Left lobe of liver (tissue), 2 donors: ENCODE data around the gene FAM209B. TPM values are rescaled to one million over a fixed set of nuclear protein-coding genes. Genes with fewer than 3 reads are reported as not detected.
"Not testable (repeated sequence)": the region's sequence is repeated elsewhere in the genome, so short reads cannot be mapped to it uniquely, and the experiment has no call there.

Experiments
- ATAC-seq: fragments of 200-7000 bp; cut with Tn5 transposase; one replicate; pipeline ENCODE4 v1.9.1; 2020; ENCODE audit warnings: mild to moderate bottlenecking, moderate library complexity
- DNase-seq: peaks from one replicate; pipeline ENCODE4 v3.0.0-alpha.2; 2020; ENCODE audit warnings: low spot score
- total RNA-seq: library from RNA; stranded (reverse); gene quantifications from one replicate; pipeline ENCODE4 v1.2.1, GENCODE V29; 2021
- donor health status: DM: no; HTN: no; CAD: no; lungs with moderate emphysema.
- donor health status: DM: no; HTN: yes; CAD: no.

The FAM209B gene
- total RNA-seq, 1 donor from 2014 or later, result not detected

DNA sequence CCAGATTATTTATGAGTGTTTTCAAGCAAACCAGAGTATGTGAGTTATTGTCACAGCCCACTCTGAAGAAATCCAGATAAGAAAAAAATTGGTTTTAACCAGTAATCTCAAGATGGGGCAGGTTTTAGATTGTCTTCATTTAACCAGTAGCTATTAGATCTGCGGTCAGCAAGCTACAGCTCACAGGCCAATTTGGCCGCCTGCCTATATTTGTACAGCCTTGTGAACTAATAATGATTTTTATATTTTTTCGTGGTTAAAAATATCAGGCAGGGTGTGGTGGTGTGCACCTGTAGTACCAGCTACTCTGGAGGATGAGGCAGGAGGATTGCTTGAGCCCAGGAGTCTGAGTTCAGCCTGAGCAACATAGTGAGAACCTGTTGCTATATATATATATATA lies 5.0 kb downstream of the FAM209B start:
- DNase-seq (no peak), ATAC-seq (no peak)

- DNase-seq, result no peak
- no peak for ATAC-seq
These were observed 7.4 kb downstream of the FAM209B start for GRCh38 chr20:56540415-56540814.

DNA sequence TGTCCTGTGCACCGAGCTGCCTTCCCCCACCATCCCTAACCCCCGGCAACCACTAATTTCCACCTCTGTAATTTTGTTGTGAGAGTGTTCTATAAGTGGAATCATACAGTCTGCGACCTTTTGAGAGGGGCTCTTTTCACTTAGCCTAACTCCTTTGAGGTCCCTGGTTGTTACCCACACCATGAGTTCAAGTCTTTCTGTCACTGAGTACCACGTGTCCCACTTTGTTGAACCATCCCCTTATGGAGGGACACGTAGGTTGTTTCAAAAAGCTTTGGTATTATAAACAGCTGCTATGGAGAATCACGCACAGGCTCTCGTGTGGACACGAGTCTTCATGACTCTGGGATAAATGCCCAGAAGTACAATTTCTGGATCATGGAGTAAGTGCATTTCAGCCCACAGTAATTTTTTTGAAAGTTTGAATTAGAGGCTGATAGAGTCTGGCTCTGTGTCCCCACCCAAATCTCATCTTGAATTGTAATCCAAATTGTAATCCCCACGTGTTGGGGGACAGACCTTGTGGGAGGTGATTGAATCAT lies 9.5 kb downstream of the FAM209B start:
- ATAC-seq (no peak), DNase-seq (no peak)

DNA sequence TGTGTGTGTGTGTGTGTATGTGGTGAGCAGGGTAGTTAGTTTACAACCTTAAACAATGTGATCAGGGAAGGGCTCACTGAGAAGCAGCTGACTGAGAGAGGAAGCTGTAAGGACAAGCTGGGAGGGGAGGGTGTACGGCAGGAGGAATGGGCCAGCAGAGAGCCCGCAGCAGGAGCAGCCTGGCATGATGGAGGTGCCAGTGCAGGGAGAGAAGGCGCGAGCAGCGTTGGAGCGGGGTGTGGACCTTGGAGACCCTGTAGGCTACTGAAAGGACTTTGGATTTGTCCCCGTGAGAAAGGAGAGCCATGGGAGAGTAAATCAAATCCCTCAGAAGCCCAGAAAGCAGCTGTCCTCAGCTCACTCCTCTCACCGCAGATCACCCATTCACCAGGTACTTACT lies 18.5 kb downstream of the FAM209B start:
- no peak for ATAC-seq

GRCh38 chr20:56552911-56553629 lies 20.0 kb downstream of the FAM209B start:
- ATAC-seq, result no peak
- DNase-seq, result no peak

More for the DNA sequence above, 18.5 kb downstream of the FAM209B start:
- DNase-seq, result no peak

DNA sequence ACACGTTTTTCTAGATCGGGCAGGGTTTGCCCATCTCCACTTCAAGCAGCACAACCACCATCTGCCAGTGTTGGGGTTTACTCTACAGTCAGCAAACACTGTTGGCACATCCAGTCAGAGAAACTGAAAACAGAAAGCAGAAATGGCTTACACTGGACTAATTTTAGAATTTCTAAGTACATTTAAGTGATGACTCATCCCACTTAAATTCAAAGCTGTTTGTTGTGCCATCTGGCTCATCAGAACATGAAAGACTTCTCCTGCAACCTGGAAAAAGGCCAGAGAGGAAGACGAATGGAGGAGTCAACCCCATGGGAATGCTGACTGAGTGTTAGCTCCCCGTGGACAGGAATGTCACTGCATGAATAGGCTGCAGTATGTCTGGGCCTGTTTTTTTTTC lies 21.8 kb downstream of the FAM209B start:
- DNase-seq, result no peak
- peak; percentile 30 for ATAC-seq

DNA sequence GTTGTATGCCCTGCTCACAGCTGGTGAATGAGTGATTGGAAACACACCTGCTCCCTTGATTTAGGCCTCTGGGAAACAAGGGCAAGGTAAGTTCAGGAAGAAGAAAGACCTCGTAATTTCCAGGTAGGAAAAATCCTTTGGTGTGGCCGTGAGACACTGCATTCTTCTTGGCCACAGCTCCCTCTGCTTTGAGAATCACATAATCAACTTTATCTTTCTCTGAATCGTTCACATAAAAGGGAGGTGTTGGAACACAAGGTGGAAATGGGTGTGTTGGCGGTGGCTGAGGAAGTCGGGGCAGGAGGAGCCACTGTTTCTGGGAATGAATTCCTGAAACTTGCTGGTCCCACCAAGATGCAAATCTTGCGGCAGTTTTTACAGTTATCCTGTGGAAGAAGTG lies 25.9 kb downstream of the FAM209B start:
- DNase-seq, result no peak
- no peak for ATAC-seq

- ATAC-seq, DNase-seq: not testable (repeated sequence)
These were observed 31.5 kb downstream of the FAM209B start for GRCh38 chr20:56564526-56564925.

DNA sequence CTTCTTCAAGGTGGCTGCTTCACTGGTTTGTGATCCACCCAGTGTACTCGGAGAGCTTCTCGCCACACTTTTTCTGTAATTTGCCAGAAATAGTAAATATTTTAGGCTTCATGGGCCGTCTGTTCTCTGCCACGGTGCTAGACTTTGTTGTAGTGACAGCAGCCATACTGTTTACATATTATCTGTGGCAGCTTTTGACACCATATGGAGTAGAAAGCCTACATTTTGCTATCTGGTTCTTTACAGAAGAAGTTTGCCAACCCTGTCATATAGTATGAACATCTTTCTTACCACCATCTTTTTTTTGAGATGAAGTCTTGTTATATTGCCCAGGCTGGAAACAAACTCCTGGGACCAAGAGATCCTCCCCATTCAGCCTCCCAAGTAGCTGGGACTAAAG lies 32.5 kb downstream of the FAM209B start:
- ATAC-seq, result no peak
- no peak for DNase-seq

GRCh38 chr20:56566621-56567020 lies 33.6 kb downstream of the FAM209B start:
- no peak for ATAC-seq
- no peak for DNase-seq

- ATAC-seq (no peak), DNase-seq (no peak)
These were observed 37.8 kb downstream of the FAM209B start for GRCh38 chr20:56570832-56571231.

GRCh38 chr20:56572172-56572571 lies 39.1 kb downstream of the FAM209B start:
- no peak for ATAC-seq
- no peak for DNase-seq

- ATAC-seq (no peak), DNase-seq (no peak)
These were observed 40.9 kb downstream of the FAM209B start for GRCh38 chr20:56573986-56574385.

- no peak for ATAC-seq
- no peak for DNase-seq
These were observed 41.6 kb downstream of the FAM209B start for GRCh38 chr20:56574531-56575142.

GRCh38 chr20:56575157-56575556 lies 42.1 kb downstream of the FAM209B start:
- ATAC-seq, result no peak

GRCh38 chr20:56575961-56576360 lies 42.9 kb downstream of the FAM209B start:
- ATAC-seq (no peak), DNase-seq (no peak)

More at GRCh38 chr20:56575157-56575556, 42.1 kb downstream of the FAM209B start:
- DNase-seq, result no peak

DNA sequence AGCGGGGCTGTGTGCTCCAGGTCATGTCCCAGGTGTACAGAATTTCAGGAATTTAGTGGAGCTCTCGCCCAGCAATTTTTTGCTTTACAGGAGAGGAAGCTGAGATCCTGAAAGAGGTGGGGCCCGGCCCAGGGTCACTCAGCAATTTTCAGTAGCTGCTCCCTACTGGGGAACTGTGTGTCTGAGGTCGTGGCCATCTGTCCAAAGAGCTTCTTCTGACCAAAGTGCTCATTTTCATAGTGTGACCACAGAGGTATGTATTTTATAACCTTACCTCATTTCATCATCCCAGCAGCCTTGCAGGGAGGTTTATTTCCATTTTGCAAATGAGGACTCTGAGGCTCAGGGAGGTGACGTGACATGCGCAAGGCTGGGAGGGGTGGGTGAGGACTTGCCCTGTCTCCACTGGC lies 46.3 kb downstream of the FAM209B start:
- DNase-seq (no peak), ATAC-seq (no peak)

GRCh38 chr20:56580226-56580625 lies 47.2 kb downstream of the FAM209B start:
- ATAC-seq (no peak), DNase-seq (no peak)

DNA sequence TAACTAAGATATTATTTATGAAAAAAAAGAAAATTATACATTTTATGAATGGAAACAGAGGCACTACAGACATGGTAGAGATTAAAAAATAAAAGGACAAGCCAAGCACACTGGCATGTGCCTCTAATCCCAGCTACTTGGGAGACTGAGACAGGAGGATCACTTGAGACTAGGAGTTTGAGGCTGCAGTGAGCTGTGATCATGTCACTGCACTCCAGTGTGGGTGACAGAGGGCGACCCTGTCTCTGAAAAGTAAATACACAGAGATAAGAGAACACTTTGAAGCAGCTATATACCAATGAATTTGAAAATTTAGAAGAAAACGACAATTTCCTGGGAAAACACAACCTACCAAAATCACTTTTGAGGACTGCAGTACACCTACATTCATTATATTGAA lies 48.7 kb downstream of the FAM209B start:
- no peak for DNase-seq
- ATAC-seq, result no peak

GRCh38 chr20:56582542-56582941 lies 49.5 kb downstream of the FAM209B start:
- ATAC-seq (no peak), DNase-seq (no peak)

DNA sequence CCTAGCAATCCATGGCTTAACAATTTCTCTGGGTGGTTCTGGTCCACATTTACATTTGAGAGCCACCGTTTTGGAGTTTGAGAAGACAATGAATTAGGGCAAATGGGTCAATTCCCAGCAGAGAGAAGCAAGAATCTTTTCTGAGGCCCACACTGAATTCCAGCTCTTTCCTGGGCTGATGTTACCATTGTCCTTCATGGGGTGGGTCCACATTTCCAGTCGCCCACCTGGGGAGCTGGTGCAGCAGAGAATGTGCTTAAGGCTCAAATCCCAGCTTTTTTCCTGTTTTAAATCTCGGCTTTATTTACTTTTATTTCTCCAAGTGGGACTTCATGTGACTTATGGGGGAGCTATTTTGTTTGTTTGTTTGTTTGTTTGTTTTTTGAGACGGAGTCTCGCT lies 51.9 kb downstream of the FAM209B start:
- DNase-seq, result no peak
- ATAC-seq, result no peak
